Measurements from ENCODE around the gene PRRT2. TPM values are rescaled to one million over a fixed set of nuclear protein-coding genes. Genes with fewer than 3 reads are reported as not detected.
A peak's percentile ranks its signal among the peaks of the same experiment; 100 is the strongest.

The PRRT2 gene
- total and polyA plus RNA-seq, 10 of the 15 experiments (the other 5 are each of a cell fraction or from before 2014, with no cell fraction given) = 0.08 to 0.49 (median 0.12) TPM; not detected in 4

DNA sequence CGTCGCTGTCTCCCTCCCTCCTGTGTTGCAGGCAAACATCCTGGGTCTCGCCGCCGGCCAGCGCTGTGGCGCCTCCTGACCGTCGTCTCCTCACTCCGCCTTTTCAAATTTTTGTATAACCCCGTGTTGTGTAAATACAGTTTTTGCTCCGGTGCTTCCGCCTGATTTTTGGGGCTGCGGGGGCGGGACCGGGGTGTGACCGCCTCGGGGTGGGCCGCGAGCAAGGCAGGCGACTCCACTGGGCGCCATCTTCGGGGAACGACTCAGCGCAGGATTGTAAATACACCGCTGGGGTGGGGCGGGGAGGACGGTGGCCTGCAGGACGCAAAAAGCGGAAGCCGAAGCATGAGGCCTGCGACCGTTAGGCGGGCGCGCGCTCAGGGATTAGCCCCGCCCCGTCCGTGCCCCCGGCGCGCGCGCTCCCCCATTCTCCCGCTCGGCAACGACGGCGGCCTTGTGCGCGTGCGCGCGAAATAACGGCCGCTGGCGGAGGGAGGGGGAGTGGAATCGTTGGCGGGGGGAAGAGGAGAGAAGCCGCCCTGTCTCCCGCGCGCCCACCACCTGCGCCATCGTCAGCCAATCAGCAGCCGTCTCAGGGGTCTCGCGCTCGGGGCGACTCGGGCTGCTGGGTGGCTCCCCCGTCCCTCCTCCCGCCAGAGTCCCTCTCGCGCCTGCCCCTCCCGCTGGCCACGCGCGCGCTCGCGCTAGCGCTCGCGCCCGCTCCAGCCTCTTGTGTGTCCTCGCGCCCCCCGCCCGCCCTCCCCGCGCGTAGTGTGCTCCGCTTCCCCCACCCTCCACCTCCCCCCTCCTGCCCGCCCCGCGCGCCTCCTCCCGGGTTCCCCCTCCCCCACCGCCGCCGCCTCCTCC, 6.5 kb upstream of the PRRT2 start (continued):
- TF ChIP-seq, protein P1, sequence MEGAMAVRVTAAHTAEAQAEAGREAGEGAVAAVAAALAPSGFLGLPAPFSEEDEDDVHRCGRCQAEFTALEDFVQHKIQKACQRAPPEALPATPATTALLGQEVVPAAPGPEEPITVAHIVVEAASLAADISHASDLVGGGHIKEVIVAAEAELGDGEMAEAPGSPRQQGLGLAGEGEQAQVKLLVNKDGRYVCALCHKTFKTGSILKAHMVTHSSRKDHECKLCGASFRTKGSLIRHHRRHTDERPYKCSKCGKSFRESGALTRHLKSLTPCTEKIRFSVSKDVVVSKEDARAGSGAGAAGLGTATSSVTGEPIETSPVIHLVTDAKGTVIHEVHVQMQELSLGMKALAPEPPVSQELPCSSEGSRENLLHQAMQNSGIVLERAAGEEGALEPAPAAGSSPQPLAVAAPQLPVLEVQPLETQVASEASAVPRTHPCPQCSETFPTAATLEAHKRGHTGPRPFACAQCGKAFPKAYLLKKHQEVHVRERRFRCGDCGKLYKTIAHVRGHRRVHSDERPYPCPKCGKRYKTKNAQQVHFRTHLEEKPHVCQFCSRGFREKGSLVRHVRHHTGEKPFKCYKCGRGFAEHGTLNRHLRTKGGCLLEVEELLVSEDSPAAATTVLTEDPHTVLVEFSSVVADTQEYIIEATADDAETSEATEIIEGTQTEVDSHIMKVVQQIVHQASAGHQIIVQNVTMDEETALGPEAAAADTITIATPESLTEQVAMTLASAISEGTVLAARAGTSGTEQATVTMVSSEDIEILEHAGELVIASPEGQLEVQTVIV (IDR thresholded peaks at IDR 0.05; ENCODE audit: borderline replicate concordance, partially characterized antibody) = peak; percentile 28
- TF ChIP-seq, protein P2, sequence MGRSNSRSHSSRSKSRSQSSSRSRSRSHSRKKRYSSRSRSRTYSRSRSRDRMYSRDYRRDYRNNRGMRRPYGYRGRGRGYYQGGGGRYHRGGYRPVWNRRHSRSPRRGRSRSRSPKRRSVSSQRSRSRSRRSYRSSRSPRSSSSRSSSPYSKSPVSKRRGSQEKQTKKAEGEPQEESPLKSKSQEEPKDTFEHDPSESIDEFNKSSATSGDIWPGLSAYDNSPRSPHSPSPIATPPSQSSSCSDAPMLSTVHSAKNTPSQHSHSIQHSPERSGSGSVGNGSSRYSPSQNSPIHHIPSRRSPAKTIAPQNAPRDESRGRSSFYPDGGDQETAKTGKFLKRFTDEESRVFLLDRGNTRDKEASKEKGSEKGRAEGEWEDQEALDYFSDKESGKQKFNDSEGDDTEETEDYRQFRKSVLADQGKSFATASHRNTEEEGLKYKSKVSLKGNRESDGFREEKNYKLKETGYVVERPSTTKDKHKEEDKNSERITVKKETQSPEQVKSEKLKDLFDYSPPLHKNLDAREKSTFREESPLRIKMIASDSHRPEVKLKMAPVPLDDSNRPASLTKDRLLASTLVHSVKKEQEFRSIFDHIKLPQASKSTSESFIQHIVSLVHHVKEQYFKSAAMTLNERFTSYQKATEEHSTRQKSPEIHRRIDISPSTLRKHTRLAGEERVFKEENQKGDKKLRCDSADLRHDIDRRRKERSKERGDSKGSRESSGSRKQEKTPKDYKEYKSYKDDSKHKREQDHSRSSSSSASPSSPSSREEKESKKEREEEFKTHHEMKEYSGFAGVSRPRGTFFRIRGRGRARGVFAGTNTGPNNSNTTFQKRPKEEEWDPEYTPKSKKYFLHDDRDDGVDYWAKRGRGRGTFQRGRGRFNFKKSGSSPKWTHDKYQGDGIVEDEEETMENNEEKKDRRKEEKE (IDR thresholded peaks at IDR 0.05) = no peak
- TF ChIP-seq SUPT20H (IDR thresholded peaks at IDR 0.05; ENCODE audit: borderline replicate concordance, control insufficient read depth, low read depth, low read length) (no peak), ETV6 (conservative IDR thresholded peaks at IDR 0.05 in 1 of 2, IDR thresholded peaks at IDR 0.05 in 1 of 2; ENCODE audit: borderline replicate concordance in 1 of 2, low read depth in 1 of 2) (no peak), ATF3 (IDR thresholded peaks at IDR 0.05; ENCODE audit: borderline replicate concordance, extremely low read depth, low read depth, low read length) (no peak), TCF7 (IDR thresholded peaks at IDR 0.05; ENCODE audit: borderline replicate concordance) (no peak; the same call in 1 of the 2 replicates), KAT2A (conservative IDR thresholded peaks at IDR 0.05; ENCODE audit: control insufficient read depth, low read depth, low read length) (no peak), IKZF1 (conservative IDR thresholded peaks at IDR 0.05) (peak; percentile 81), RBBP5 (conservative IDR thresholded peaks at IDR 0.05) (no peak), EED (IDR thresholded peaks at IDR 0.05; ENCODE audit: low read depth) (no peak), ZNF207 (IDR thresholded peaks at IDR 0.05; ENCODE audit: borderline replicate concordance) (no peak; the same call in 1 of the 2 replicates), SRF (IDR thresholded peaks at IDR 0.05; ENCODE audit: low read depth in 2 of 2, low read length in 2 of 2) (peak in 1 of 2 experiments; percentile 60; a peak in 1 of 4 replicates), POLR2AphosphoS2 (IDR thresholded peaks at IDR 0.05; ENCODE audit: low read depth, low read length) (peak; percentile 97), CBX5 (IDR thresholded peaks at IDR 0.05; ENCODE audit: low read depth) (no peak), POLR2AphosphoS5 (IDR thresholded peaks at IDR 0.05; ENCODE audit: low read length) (peak; percentile 87; the same call in 1 of the 2 replicates), ZZZ3 (IDR thresholded peaks at IDR 0.05; ENCODE audit: control insufficient read depth, insufficient read length, low read depth) (no peak), SP1 (IDR thresholded peaks at IDR 0.05; ENCODE audit: low read depth, low read length) (peak; percentile 68), NR2F1 (conservative IDR thresholded peaks at IDR 0.05) (0 out of 2 replicates have a peak, but pooled peaks have one; percentile 36), ZNF687 (IDR thresholded peaks at IDR 0.05) (peak; percentile 70)

All from GM12878 (cell line).